Measurements from ENCODE around the gene PTPRR. TPM values are rescaled to one million over a fixed set of nuclear protein-coding genes. Genes with fewer than 3 reads are reported as not detected.

The PTPRR gene
- total RNA-seq, 1 donor from 2014 or later, result 0.33 TPM

DNA sequence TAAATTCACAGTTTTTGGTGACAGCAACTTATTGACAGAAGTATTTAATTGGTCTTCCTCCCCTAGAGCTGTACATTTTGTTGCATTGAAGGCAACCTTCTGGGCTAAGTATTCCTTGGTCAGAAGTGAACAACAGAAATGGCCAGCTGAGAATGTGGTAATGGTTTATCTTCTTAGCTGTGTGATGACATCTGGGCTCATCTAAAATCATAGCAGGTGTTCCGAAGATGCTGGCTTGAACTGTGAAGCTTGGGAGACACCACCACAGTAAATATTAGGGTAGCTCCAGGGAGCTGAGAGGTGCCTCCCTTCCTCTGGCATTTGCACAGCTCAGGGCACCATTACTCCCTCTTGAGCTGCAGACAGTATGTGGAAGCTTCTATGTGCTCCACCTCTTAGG is 279.6 kb downstream of the PTPRR start:
- no peak for DNase-seq (ENCODE audit: low spot score)
- Mint-ChIP-seq H3K4me3 (ENCODE audit: unreplicated experiment) (no peak overlapping the region), H3K36me3 (ENCODE audit: low read depth, unreplicated experiment) (peaks cover 6% of the 10 kb centered on the region), H3K27ac (ENCODE audit: unreplicated experiment) (no peak overlapping the region), H3K27me3 (ENCODE audit: unreplicated experiment) (no peaks in the 10 kb centered on the region), H3K4me1 (ENCODE audit: unreplicated experiment) (peaks cover 63% of the 10 kb centered on the region), H3K9me3 (ENCODE audit: unreplicated experiment) (no peaks in the 10 kb centered on the region)
- TF ChIP-seq, protein P1, sequence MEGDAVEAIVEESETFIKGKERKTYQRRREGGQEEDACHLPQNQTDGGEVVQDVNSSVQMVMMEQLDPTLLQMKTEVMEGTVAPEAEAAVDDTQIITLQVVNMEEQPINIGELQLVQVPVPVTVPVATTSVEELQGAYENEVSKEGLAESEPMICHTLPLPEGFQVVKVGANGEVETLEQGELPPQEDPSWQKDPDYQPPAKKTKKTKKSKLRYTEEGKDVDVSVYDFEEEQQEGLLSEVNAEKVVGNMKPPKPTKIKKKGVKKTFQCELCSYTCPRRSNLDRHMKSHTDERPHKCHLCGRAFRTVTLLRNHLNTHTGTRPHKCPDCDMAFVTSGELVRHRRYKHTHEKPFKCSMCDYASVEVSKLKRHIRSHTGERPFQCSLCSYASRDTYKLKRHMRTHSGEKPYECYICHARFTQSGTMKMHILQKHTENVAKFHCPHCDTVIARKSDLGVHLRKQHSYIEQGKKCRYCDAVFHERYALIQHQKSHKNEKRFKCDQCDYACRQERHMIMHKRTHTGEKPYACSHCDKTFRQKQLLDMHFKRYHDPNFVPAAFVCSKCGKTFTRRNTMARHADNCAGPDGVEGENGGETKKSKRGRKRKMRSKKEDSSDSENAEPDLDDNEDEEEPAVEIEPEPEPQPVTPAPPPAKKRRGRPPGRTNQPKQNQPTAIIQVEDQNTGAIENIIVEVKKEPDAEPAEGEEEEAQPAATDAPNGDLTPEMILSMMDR (IDR thresholded peaks at IDR 0.05; ENCODE audit: unreplicated experiment), result no peak

DNA sequence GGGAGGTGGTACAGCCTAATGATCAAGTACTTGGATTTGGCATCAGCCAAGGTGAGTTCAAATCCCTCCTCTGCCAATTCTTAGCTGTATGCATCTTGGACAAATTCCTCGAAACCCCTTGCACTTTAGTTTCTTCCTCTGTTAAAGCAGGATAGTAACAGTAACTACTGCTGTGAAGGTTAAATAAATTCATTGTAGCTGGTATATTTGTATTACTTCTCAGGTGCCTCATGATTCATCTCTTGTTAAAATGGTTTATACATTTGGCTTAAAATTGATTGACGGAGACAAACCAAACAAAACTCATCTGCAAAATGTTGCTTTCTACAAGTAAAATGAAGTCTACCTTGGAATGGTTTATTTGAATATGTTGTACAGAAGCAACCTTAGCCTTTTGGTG is 281.0 kb downstream of the PTPRR start:
- Mint-ChIP-seq H3K27ac (ENCODE audit: unreplicated experiment) (no peak overlapping the region), H3K4me3 (ENCODE audit: unreplicated experiment) (no peak overlapping the region), H3K4me1 (ENCODE audit: unreplicated experiment) (peaks cover 64% of the 10 kb centered on the region), H3K9me3 (ENCODE audit: unreplicated experiment) (no peaks in the 10 kb centered on the region), H3K27me3 (ENCODE audit: unreplicated experiment) (no peaks in the 10 kb centered on the region), H3K36me3 (ENCODE audit: low read depth, unreplicated experiment) (peaks cover 20% of the 10 kb centered on the region)
- TF ChIP-seq, protein P1 (IDR thresholded peaks at IDR 0.05; ENCODE audit: unreplicated experiment), result no peak
- no peak for DNase-seq (ENCODE audit: low spot score)

DNA sequence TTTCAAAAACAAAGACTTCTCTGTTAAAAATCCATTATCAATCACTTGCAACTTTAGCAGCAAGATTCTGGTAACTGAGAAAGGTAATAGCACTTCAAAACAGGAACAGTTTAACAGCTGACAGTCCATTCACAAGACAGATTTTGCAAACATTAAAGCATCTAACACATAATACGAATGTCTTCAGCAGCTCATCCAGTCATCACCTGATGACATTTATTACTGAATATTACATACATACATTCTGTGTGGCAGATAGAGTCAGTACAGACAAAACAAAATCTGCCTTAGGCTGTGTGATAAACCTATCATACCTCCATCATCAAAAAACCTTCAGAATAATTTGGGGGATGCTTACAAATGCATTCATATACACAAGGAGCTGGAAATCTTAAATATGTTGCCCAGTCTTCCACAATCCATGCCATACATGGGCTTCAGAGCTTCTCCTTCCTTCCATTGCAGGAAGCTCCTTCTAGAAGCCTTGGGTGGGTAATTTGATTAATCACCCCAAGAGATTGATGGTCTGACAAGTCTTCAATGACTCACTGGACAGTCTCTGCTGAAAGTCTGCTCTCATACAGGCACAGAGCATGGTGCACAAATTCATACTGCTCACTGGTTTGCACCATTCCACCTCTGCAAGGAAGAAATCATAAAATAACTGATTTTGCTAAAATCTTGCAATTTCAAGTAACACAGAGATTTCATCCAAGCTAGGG is 281.7 kb downstream of the PTPRR start:
- peaks cover 27% of the 10 kb centered on the region for H3K36me3 Mint-ChIP-seq (ENCODE audit: low read depth, unreplicated experiment)
- peaks cover 65% of the 10 kb centered on the region for H3K4me1 Mint-ChIP-seq (ENCODE audit: unreplicated experiment)
- no peaks in the 10 kb centered on the region for H3K27me3 Mint-ChIP-seq (ENCODE audit: unreplicated experiment)
- TF ChIP-seq, protein P1 (IDR thresholded peaks at IDR 0.05; ENCODE audit: unreplicated experiment), result no peak
- no peaks in the 10 kb centered on the region for H3K9me3 Mint-ChIP-seq (ENCODE audit: unreplicated experiment)
- no peak overlapping the region for H3K4me3 Mint-ChIP-seq (ENCODE audit: unreplicated experiment)
- peak overlapping the region; percentile 100 for H3K27ac Mint-ChIP-seq (ENCODE audit: unreplicated experiment)
- DNase-seq (ENCODE audit: low spot score), result no peak

DNA sequence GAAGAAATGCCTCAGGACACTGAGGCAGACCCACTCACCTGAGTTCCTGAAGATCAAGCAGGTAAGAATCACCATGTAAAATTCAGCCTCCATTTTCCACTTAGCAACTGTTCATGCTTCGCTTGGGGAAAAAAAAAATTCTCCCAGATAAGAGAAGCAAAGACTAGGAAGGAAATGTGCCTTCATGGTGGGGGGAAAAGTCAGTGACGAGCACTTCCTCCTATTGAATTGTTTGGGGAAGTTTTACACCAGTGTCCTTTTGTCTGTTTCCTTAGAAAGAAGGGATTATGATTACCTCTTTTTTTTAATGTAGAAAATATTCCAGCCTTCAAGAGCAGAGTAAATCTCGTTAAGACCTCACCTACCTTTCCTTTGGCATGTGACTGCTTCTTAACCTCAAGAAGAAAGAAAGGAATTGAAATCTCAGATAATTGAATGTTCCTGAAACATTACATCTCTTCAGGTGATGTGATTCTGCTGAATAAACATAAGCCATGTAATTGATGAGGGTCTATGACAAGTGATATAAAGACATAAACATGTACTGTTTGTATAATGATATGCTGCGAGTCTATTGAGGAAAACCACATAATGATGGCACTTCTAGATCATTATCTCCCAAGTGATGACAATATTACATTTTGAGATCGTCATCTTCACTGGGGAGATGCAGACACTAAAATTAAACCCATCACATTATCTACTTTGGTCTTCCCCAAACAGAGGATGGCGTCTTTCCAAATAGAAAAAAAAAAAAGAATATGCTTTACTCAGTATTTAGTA is 283.0 kb downstream of the PTPRR start, which contains the start of gene PTPRB:
PTPRB (minus strand) TSS at position 127 of the 783 bp plus-strand sequence; CDS start at position 93, 34 bp downstream.
- Mint-ChIP-seq H3K27me3 (ENCODE audit: unreplicated experiment) (no peaks in the 10 kb centered on the region), H3K4me1 (ENCODE audit: unreplicated experiment) (peaks cover 73% of the 10 kb centered on the region), H3K9me3 (ENCODE audit: unreplicated experiment) (no peaks in the 10 kb centered on the region), H3K4me3 (ENCODE audit: unreplicated experiment) (peak within 1 kb of the TSS; percentile 98), H3K27ac (ENCODE audit: unreplicated experiment) (peak within 1 kb of the TSS; percentile 100), H3K36me3 (ENCODE audit: low read depth, unreplicated experiment) (peaks cover 40% of the 10 kb centered on the region)
- TF ChIP-seq, protein P1 (IDR thresholded peaks at IDR 0.05; ENCODE audit: unreplicated experiment), result no peak
- peak; percentile 32 for DNase-seq (ENCODE audit: low spot score)

DNA sequence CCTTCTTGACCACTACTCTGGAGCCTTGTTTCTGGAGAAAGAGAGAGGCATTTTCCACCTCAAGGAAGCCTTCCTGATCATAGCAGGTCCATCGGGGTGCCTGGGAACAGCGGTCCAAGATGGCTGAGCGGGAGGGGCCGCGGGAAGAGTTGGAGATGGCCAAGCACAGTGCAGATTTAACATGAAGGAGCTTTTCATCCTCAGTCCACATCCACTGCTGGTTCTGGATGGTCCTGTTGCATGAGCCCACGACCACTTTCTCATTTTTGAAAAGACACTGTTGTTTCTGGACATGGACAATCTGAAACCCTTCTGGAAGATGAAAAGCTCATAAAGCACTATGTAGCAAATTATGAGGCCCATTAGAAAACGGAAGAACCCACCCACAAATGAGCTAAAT is 284.8 kb downstream of the PTPRR start:
- TF ChIP-seq, protein P1 (IDR thresholded peaks at IDR 0.05; ENCODE audit: unreplicated experiment), result no peak
- H3K9me3 Mint-ChIP-seq (ENCODE audit: unreplicated experiment), result no peaks in the 10 kb centered on the region
- H3K27me3 Mint-ChIP-seq (ENCODE audit: unreplicated experiment), result peaks cover 1% of the 10 kb centered on the region

More for the DNA sequence above, 284.8 kb downstream of the PTPRR start:
- Mint-ChIP-seq H3K4me1 (ENCODE audit: unreplicated experiment) (peaks cover 66% of the 10 kb centered on the region), H3K4me3 (ENCODE audit: unreplicated experiment) (peak overlapping the region; percentile 98), H3K27ac (ENCODE audit: unreplicated experiment) (peak overlapping the region; percentile 89), H3K36me3 (ENCODE audit: low read depth, unreplicated experiment) (peaks cover 51% of the 10 kb centered on the region)
- no peak for DNase-seq (ENCODE audit: low spot score)

Measured in endothelial cell (in vitro differentiated cells).